Endothelial cell of umbilical vein (primary cell): ENCODE data around the gene ENGASE. TPM values are rescaled to one million over a fixed set of nuclear protein-coding genes. Genes with fewer than 3 reads are reported as not detected.

Experiments
- BruUV-seq: library from RNA; stranded (reverse); fragments of 400-500 nt; replicated peaks from 2 replicates; lab custom pipeline; 2021; lab: Mats Ljungman, UMichigan
- CTCF ChIA-PET: fragments of 300-600, 350-600 bp; sonication (Branson Sonifier 250); formaldehyde crosslinking; loops from one replicate; lab custom pipeline; 2021; ENCODE audit warnings: antibody characterized with exemption, inconsistent platforms; lab: Charles Lee
- POLR2A ChIA-PET: fragments of 300-600, 350-600 bp; sonication (Branson Sonifier 250); formaldehyde crosslinking; loops from one replicate; lab custom pipeline; 2021; ENCODE audit warnings: antibody characterized with exemption, inconsistent platforms; lab: Charles Lee
- DNase-seq: peaks from one replicate; pipeline ENCODE4 v3.0.0-alpha.2; 2011; ENCODE audit warnings: low read depth, low spot score
- FAIRE-seq: peaks from 2 replicates; lab custom pipeline; 2011; peaks lifted over from hg19 to GRCh38; lab: Jason Lieb, UNC
- H2AFZ ChIP-seq: 2 replicates; pipeline ENCODE4 v1.6.0; 2012; ENCODE audit warnings: low read depth, low read length, control low read depth, inconsistent platforms
- H3K27ac ChIP-seq: 2 replicates; pipeline ENCODE4 v1.5.1; 2011; ENCODE audit warnings: low read depth, mild to moderate bottlenecking, control low read depth, low read length, moderate library complexity; ENCODE audit not compliant: insufficient read depth
- H3K27me3 ChIP-seq, 2 experiments: 2 replicates each; pipeline versions ENCODE4 v1.6.0 to v1.6.1; 2011; ENCODE audit warnings: low read length in 2 of 2, mixed read lengths in 1 of 2; ENCODE audit not compliant: control insufficient read depth in 2 of 2, insufficient read depth in 2 of 2
- H3K36me3 ChIP-seq, 2 experiments: 2 replicates in 1 of 2; 3 replicates in 1 of 2; pipeline ENCODE4 v1.5.1; 2011; ENCODE audit warnings: low read length in 2 of 2, mild to moderate bottlenecking in 1 of 2, moderate library complexity in 1 of 2; ENCODE audit not compliant: control insufficient read depth in 2 of 2, insufficient read depth in 2 of 2; ENCODE audit errors: extremely low read depth in 1 of 2
- H3K4me1 ChIP-seq: 3 replicates; pipeline ENCODE4 v1.5.1; 2011; ENCODE audit warnings: mild to moderate bottlenecking, low read length; ENCODE audit not compliant: control insufficient read depth, insufficient read depth; ENCODE audit errors: extremely low read depth
- H3K4me2 ChIP-seq: 2 replicates; pipeline ENCODE4 v1.6.1; 2011; ENCODE audit warnings: low read length, control low read depth, mixed read lengths; ENCODE audit not compliant: insufficient read depth
- H3K4me3 ChIP-seq, 3 experiments: fragments of 200-600 bp in 1 of 3; sonication (generic), shearing (Covaris generic) in 1 of 3; replicated peaks in 1 of 3; 2 replicates each; pipeline ENCODE4 v1.5.1; 2011 to 2016; ENCODE audit warnings: control low read depth in 3 of 3, low read length in 3 of 3, mild to moderate bottlenecking in 2 of 3, inconsistent platforms in 1 of 3, low read depth in 1 of 3, moderate library complexity in 1 of 3; ENCODE audit not compliant: insufficient read depth in 1 of 3
- H3K79me2 ChIP-seq: 2 replicates; pipeline ENCODE4 v1.6.0; 2012; ENCODE audit warnings: low read length, inconsistent platforms; ENCODE audit not compliant: control insufficient read depth, insufficient read depth
- H3K9ac ChIP-seq: replicated peaks from 2 replicates; pipeline ENCODE3; 2011; ENCODE audit warnings: low read length, control low read depth; ENCODE audit not compliant: insufficient read depth; ENCODE audit errors: extremely low read depth
- H3K9me1 ChIP-seq: replicated peaks from 3 replicates; pipeline ENCODE4 v1.6.0; 2011; ENCODE audit warnings: mild to moderate bottlenecking, low read length; ENCODE audit not compliant: control insufficient read depth, insufficient read depth; ENCODE audit errors: extremely low read depth
- H3K9me3 ChIP-seq: replicated peaks from 2 replicates; pipeline ENCODE4 v1.5.1; 2012; ENCODE audit warnings: low read length, inconsistent platforms; ENCODE audit not compliant: control insufficient read depth, insufficient read depth
- H4K20me1 ChIP-seq: replicated peaks from 2 replicates; pipeline ENCODE3; 2011; ENCODE audit warnings: mild to moderate bottlenecking, low read length; ENCODE audit not compliant: control insufficient read depth, insufficient read depth; ENCODE audit errors: extremely low read depth
- CTCF ChIP-seq, 2 donors: IDR thresholded peaks; 1 replicate in 1 of 2; 2 replicates in 1 of 2; pipeline ENCODE4 v1.5.1; 2011; ENCODE audit warnings: low read length in 2 of 2, mild to moderate bottlenecking in 2 of 2, moderate library complexity in 2 of 2, control low read depth in 1 of 2, inconsistent platforms in 1 of 2, low read depth in 1 of 2; ENCODE audit not compliant: insufficient read depth in 1 of 2; ENCODE audit errors: extremely low read depth in 1 of 2
- EZH2 ChIP-seq: IDR thresholded peaks from 2 replicates; pipeline ENCODE4 v1.6.1; 2012; ENCODE audit warnings: borderline replicate concordance, low read depth, mild to moderate bottlenecking, moderate library complexity, low read length, inconsistent platforms; ENCODE audit not compliant: severe bottlenecking
- FOS ChIP-seq: IDR thresholded peaks from 2 replicates; pipeline ENCODE4 v1.6.1; 2011; ENCODE audit warnings: mild to moderate bottlenecking, low read length, moderate library complexity, borderline replicate concordance; ENCODE audit not compliant: insufficient read depth
- GATA2 ChIP-seq: IDR thresholded peaks from 2 replicates; pipeline ENCODE4 v1.7.0; 2011; ENCODE audit warnings: low read depth, mild to moderate bottlenecking, moderate library complexity, mixed read lengths, low read length; ENCODE audit not compliant: insufficient read length, insufficient read depth
- JUN ChIP-seq: IDR thresholded peaks from 2 replicates; pipeline ENCODE4 v1.6.1; 2011; ENCODE audit warnings: borderline replicate concordance, low read depth; ENCODE audit not compliant: insufficient read length, insufficient read depth
- MAX ChIP-seq: IDR thresholded peaks from 2 replicates; pipeline ENCODE4 v1.6.1; 2011; ENCODE audit not compliant: insufficient read depth, insufficient read length
- MYC ChIP-seq: IDR thresholded peaks from one replicate; pipeline ENCODE4 v1.6.1; 2011; ENCODE audit warnings: mild to moderate bottlenecking, low read depth, low read length
- POLR2A ChIP-seq: IDR thresholded peaks from 2 replicates; pipeline ENCODE4 v1.6.1; 2012; ENCODE audit warnings: low read depth, mild to moderate bottlenecking, control low read depth, low read length
- POLR2AphosphoS5 ChIP-seq: IDR thresholded peaks from 2 replicates; pipeline ENCODE4 v1.6.1; 2012; ENCODE audit warnings: low read depth, mild to moderate bottlenecking, control low read depth, low read length, moderate library complexity; ENCODE audit not compliant: insufficient read depth
- dilution Hi-C: fragments of 300-500 bp; cut with MboI; formaldehyde crosslinking; loops from one replicate; pipeline ENCODE4 v1.15.0; 2019; ENCODE audit warnings: low sequenced_read_pairs; ENCODE audit not compliant: extremely low pct_ligation_motif_present
- intact Hi-C: fragments of 100-400 bp; cut with micrococcal nuclease; formaldehyde crosslinking; loops from one replicate; pipeline ENCODE4 v1.10.0; 2022
- polyA plus RNA-seq, 4 experiments: library from polyadenylated mRNA; depleted of rRNA in 3 of 4; stranded (reverse) in 3 of 4; unstranded in 1 of 4; fragments of >200 nt; gene quantifications; 2 replicates each; pipeline versions ENCODE4 v1.2.1 to v1.2.3, GENCODE V29; 2011 to 2012; ENCODE audit warnings: missing spikeins in 1 of 4
- total RNA-seq: library from RNA; stranded (reverse); gene quantifications from 2 replicates; pipeline ENCODE4 v1.2.3, GENCODE V29; 2021

Gene ENGASE
- total and polyA plus RNA-seq, 2 donors (not counting 3 experiments of a cell fraction or from before 2014, with no cell fraction given) = 13.7 to 20.8 TPM

- no peak for DNase-seq
- no peak for FAIRE-seq
- H3K9me1 ChIP-seq = no peaks in the 10 kb centered on the region
- no peak overlapping the region for H3K4me3 ChIP-seq
- H3K9ac ChIP-seq = no peak overlapping the region
- H3K4me1 ChIP-seq = no peaks in the 10 kb centered on the region
- TF ChIP-seq MAX (no peak), FOS (no peak)
- intact Hi-C loops (no loop called here), dilution Hi-C loops (no loop called here)
- CTCF ChIA-PET = interaction anchor here (1.3 to 4.0 kb wide), 4 partner anchors 293 to 613 kb away, joined by 3 to 28 read pairs (median 8); no protein-coding TSS in a partner anchor
- no peaks in the 10 kb centered on the region for H3K9me3 ChIP-seq
- H3K27ac ChIP-seq = no peak overlapping the region
- no peaks in the 10 kb centered on the region for H3K79me2 ChIP-seq
- no TSS peak for BruUV-seq
- peaks cover 9 to 10% of the 10 kb centered on the region in 2 experiments for H3K27me3 ChIP-seq
- POLR2A ChIA-PET = no interaction called here
- no peaks in the 10 kb centered on the region for H3K36me3 ChIP-seq
- H4K20me1 ChIP-seq = no peaks in the 10 kb centered on the region
- H3K4me2 ChIP-seq = no peak overlapping the region
- no peak overlapping the region for H2AFZ ChIP-seq
Measured at GRCh38 chr17:79095345-79096055, 20.9 kb downstream of the ENGASE start.

GRCh38 chr17:79096477-79096876, 21.9 kb downstream of the ENGASE start:
- Histone ChIP-seq H3K27me3 (peaks cover 9 to 10% of the 10 kb centered on the region in 2 experiments), H3K79me2 (no peaks in the 10 kb centered on the region)

More at GRCh38 chr17:79096477-79096876, 21.9 kb downstream of the ENGASE start:
- no peaks in the 10 kb centered on the region for H3K9me1 ChIP-seq
- no peaks in the 10 kb centered on the region for H3K4me1 ChIP-seq
- H3K4me3 ChIP-seq = no peak overlapping the region
- no peak overlapping the region for H3K27ac ChIP-seq
- no TSS peak for BruUV-seq
- no peak for DNase-seq
- TF ChIP-seq CTCF (IDR thresholded peaks at IDR 0.05; ENCODE audit: extremely low read depth in 1 of 2, insufficient read depth in 1 of 2, low read depth in 1 of 2, low read length in 2 of 2) = no peak
- no peak for TF ChIP-seq MYC
- no peak for TF ChIP-seq EZH2
- no peak for TF ChIP-seq JUN
- TF ChIP-seq POLR2AphosphoS5 = no peak
- TF ChIP-seq MAX = no peak
- no peak for TF ChIP-seq FOS
- TF ChIP-seq POLR2A = no peak
- TF ChIP-seq GATA2 = no peak
- intact Hi-C loops = no loop called here
- FAIRE-seq = no peak
- dilution Hi-C loops = no loop called here
- CTCF ChIA-PET = interaction anchor here (4.0 kb wide), 1 partner anchor 295 kb away, joined by 28 read pairs; no protein-coding TSS in a partner anchor
- H3K36me3 ChIP-seq = no peaks in the 10 kb centered on the region
- H3K9ac ChIP-seq = no peak overlapping the region
- no peaks in the 10 kb centered on the region for H3K9me3 ChIP-seq
- no peak overlapping the region for H3K4me2 ChIP-seq
- POLR2A ChIA-PET = no interaction called here
- H2AFZ ChIP-seq = no peak overlapping the region
- no peaks in the 10 kb centered on the region for H4K20me1 ChIP-seq
